HepG2 (cell line): Measurements from ENCODE around the gene GMPPA. TPM values are rescaled to one million over a fixed set of nuclear protein-coding genes. Genes with fewer than 3 reads are reported as not detected.
A peak's percentile ranks its signal among the peaks of the same experiment; 100 is the strongest.

ENCODE experiments used
- ATAC-seq: fragments of 200-7000 bp; cut with Tn5 transposase; 3 replicates; pipeline ENCODE4 v1.9.1; 2020; ENCODE audit warnings: mild to moderate bottlenecking, moderate library complexity
- BruUV-seq: library from RNA; stranded (reverse); fragments of 400-500 nt; replicated peaks from 2 replicates; lab custom pipeline; 2021; lab: Mats Ljungman, UMichigan
- CTCF ChIA-PET: fragments of 300-600 bp; formaldehyde crosslinking; extraction: SDS; loops from one replicate; lab custom pipeline; 2021; ENCODE audit warnings: low total read pairs, inconsistent platforms, low intra/inter-chr PET ratio; lab: Yijun Ruan, JAX
- POLR2A ChIA-PET: fragments of 350-600 bp; sonication (Branson Sonifier 250); formaldehyde crosslinking; loops from one replicate; lab custom pipeline; 2020; ENCODE audit warnings: antibody characterized with exemption, inconsistent platforms; lab: Yijun Ruan, JAX
- DNase-seq: peaks from one replicate; pipeline ENCODE4 v3.0.0-alpha.2; 2015; ENCODE audit warnings: low spot score
- FAIRE-seq: peaks from 3 replicates; lab custom pipeline; 2011; peaks lifted over from hg19 to GRCh38; lab: Jason Lieb, UNC
- H2AFZ ChIP-seq: one replicate; pipeline ENCODE4 v1.6.1; 2011; ENCODE audit warnings: low read length, inconsistent platforms
- H3K27ac ChIP-seq: fragments of 300-600 bp; 3 replicates; pipeline ENCODE4 v1.8.0; 2011; ENCODE audit warnings: mixed run types, mild to moderate bottlenecking, mixed read lengths, low read length, inconsistent platforms; ENCODE audit not compliant: insufficient read depth; ENCODE audit errors: extremely low read length
- H3K27me3 ChIP-seq, 2 experiments: fragments of 200-600 bp in 1 of 2; 2 replicates in 1 of 2; 3 replicates in 1 of 2; pipeline versions ENCODE4 v1.6.0 to v1.8.0; 2011; ENCODE audit warnings: low read length in 2 of 2, mild to moderate bottlenecking in 2 of 2, moderate library complexity in 2 of 2, inconsistent platforms in 1 of 2; ENCODE audit not compliant: insufficient read depth in 2 of 2, control insufficient read depth in 1 of 2
- H3K36me3 ChIP-seq, 2 experiments: fragments of 200-600 bp in 1 of 2; replicated peaks in 1 of 2; 2 replicates in 1 of 2; 3 replicates in 1 of 2; pipeline versions ENCODE4 v1.5.1 to v1.8.0; 2011; ENCODE audit warnings: low read length in 2 of 2, inconsistent platforms in 1 of 2; ENCODE audit not compliant: insufficient read depth in 2 of 2, control insufficient read depth in 1 of 2
- H3K4me1 ChIP-seq: 2 replicates; pipeline ENCODE4 v1.5.1; 2012; ENCODE audit warnings: low read length, inconsistent platforms; ENCODE audit not compliant: insufficient read depth
- H3K4me2 ChIP-seq: 2 replicates; pipeline ENCODE4 v1.6.0; 2011; ENCODE audit warnings: low read depth, low read length, inconsistent platforms
- H3K4me3 ChIP-seq, 3 experiments: fragments of 200-600 bp in 1 of 3; sonication (generic), shearing (Covaris generic) in 1 of 3; replicated peaks in 1 of 3; 2 replicates each; pipeline ENCODE4 v1.5.1; 2011 to 2016; ENCODE audit warnings: low read length in 3 of 3, inconsistent platforms in 2 of 3, low read depth in 2 of 3, mild to moderate bottlenecking in 2 of 3, control low read depth in 1 of 3, mixed read lengths in 1 of 3; ENCODE audit not compliant: insufficient read depth in 1 of 3
- H3K79me2 ChIP-seq: one replicate; pipeline ENCODE4 v1.6.1; 2011; ENCODE audit warnings: low read length, inconsistent platforms; ENCODE audit not compliant: insufficient read depth
- H3K9ac ChIP-seq: 2 replicates; pipeline ENCODE4 v1.6.0; 2011; ENCODE audit warnings: mild to moderate bottlenecking, low read depth, low read length, inconsistent platforms; ENCODE audit not compliant: insufficient read depth
- H3K9me3 ChIP-seq: 2 replicates; pipeline ENCODE4 v1.5.1; 2012; ENCODE audit warnings: mild to moderate bottlenecking, low read length
- H4K20me1 ChIP-seq: 2 replicates; pipeline ENCODE4 v1.6.0; 2011; ENCODE audit warnings: inconsistent platforms, mild to moderate bottlenecking, low read length, moderate library complexity; ENCODE audit not compliant: insufficient read depth
- AGO2 ChIP-seq: fragments of 200-400 bp; formaldehyde crosslinking; optimal IDR thresholded peaks from 2 replicates; pipeline ENCODE3; 2017; ENCODE audit warnings: mild to moderate bottlenecking, low read depth, low read length, moderate library complexity
- GABPB1 ChIP-seq: IDR thresholded peaks from 2 replicates; pipeline ENCODE4 v1.6.1; 2016; ENCODE audit warnings: mild to moderate bottlenecking, missing genetic modification reagents, moderate library complexity, missing compliant biosample characterization
- HNRNPL ChIP-seq: fragments of 200-400 bp; formaldehyde crosslinking; IDR thresholded peaks from 2 replicates; pipeline ENCODE4 v1.6.1; 2017; ENCODE audit warnings: mild to moderate bottlenecking, low read depth, low read length
- NFKB2 ChIP-seq: sonication (generic); formaldehyde crosslinking; IDR thresholded peaks from 2 replicates; pipeline ENCODE4 v1.4.0; 2020; ENCODE audit warnings: missing genetic modification reagents, borderline replicate concordance
- NR0B2 ChIP-seq: sonication (generic); formaldehyde crosslinking; IDR thresholded peaks from 2 replicates; pipeline ENCODE4 v1.4.0; 2020; ENCODE audit warnings: mild to moderate bottlenecking, missing genetic modification reagents
- POLR2A ChIP-seq, 2 experiments: IDR thresholded peaks; 2 replicates each; pipeline ENCODE4 v1.6.1; 2011; ENCODE audit warnings: low read depth in 2 of 2, low read length in 2 of 2, mild to moderate bottlenecking in 1 of 2, moderate library complexity in 1 of 2; ENCODE audit not compliant: insufficient read depth in 1 of 2
- PPARG ChIP-seq: conservative IDR thresholded peaks from 2 replicates; pipeline ENCODE4 v1.6.1; 2016; ENCODE audit warnings: missing biosample characterization, missing genetic modification reagents
- RBFOX2 ChIP-seq: fragments of 200-400 bp; formaldehyde crosslinking; IDR thresholded peaks from 2 replicates; pipeline ENCODE4 v1.6.1; 2017; ENCODE audit warnings: low read depth, mild to moderate bottlenecking, low read length
- SALL1 ChIP-seq: sonication (generic); formaldehyde crosslinking; IDR thresholded peaks from 2 replicates; pipeline ENCODE4 v1.8.0; 2022; ENCODE audit warnings: mild to moderate bottlenecking, missing genetic modification reagents
- SRSF9 ChIP-seq: fragments of 200-400 bp; formaldehyde crosslinking; IDR thresholded peaks from 2 replicates; pipeline ENCODE4 v1.6.1; 2018; ENCODE audit warnings: borderline replicate concordance, mild to moderate bottlenecking, low read depth, low read length; ENCODE audit not compliant: insufficient read depth, poor library complexity, severe bottlenecking
- ZBTB38 ChIP-seq: sonication (generic); formaldehyde crosslinking; IDR thresholded peaks from 2 replicates; pipeline ENCODE4 v1.5.1; 2020; ENCODE audit warnings: mild to moderate bottlenecking, missing genetic modification reagents
- ZFX ChIP-seq: sonication (generic); formaldehyde crosslinking; IDR thresholded peaks from 2 replicates; pipeline ENCODE4 v1.4.0; 2020; ENCODE audit warnings: mild to moderate bottlenecking, low read depth, missing genetic modification reagents, moderate library complexity
- ZIK1 ChIP-seq: sonication (generic); formaldehyde crosslinking; IDR thresholded peaks from 2 replicates; pipeline ENCODE4 v1.5.0; 2020; ENCODE audit warnings: mild to moderate bottlenecking, low read depth, missing genetic modification reagents, borderline replicate concordance
- ZNF280B ChIP-seq: sonication (generic); formaldehyde crosslinking; IDR thresholded peaks from 2 replicates; pipeline ENCODE4 v1.5.0; 2020; ENCODE audit warnings: missing genetic modification reagents, mild to moderate bottlenecking, borderline replicate concordance
- ZNF446 ChIP-seq: sonication (generic); formaldehyde crosslinking; IDR thresholded peaks from 2 replicates; pipeline ENCODE4 v1.5.0; 2020; ENCODE audit warnings: mild to moderate bottlenecking, missing genetic modification reagents
- ZNF543 ChIP-seq: sonication (generic); formaldehyde crosslinking; IDR thresholded peaks from 2 replicates; pipeline ENCODE4 v1.4.0; 2020; ENCODE audit warnings: mild to moderate bottlenecking, missing genetic modification reagents
- ZNF749 ChIP-seq: sonication (generic); formaldehyde crosslinking; IDR thresholded peaks from 2 replicates; pipeline ENCODE4 v1.8.0; 2022; ENCODE audit warnings: mild to moderate bottlenecking, missing genetic modification reagents, moderate library complexity, borderline replicate concordance
- ZNF891 ChIP-seq: sonication (generic); formaldehyde crosslinking; IDR thresholded peaks from 2 replicates; pipeline ENCODE4 v1.5.0; 2020; ENCODE audit warnings: mild to moderate bottlenecking, missing genetic modification reagents
- WGBS: methylation state at CpG from one replicate; pipeline ENCODE4 v1.1.6; 2017; ENCODE audit warnings: low lambda C conversion rate; 5-methylcytosine and 5-hydroxymethylcytosine counted together
- in situ Hi-C: cut with HindIII; loops from 2 replicates; pipeline ENCODE4 v1.10.0; 2017; ENCODE audit warnings: low pct_unique_long_range_greater_than_20kb; ENCODE audit not compliant: extremely low pct_ligation_motif_present
- intact Hi-C: fragments of 100-400 bp; cut with micrococcal nuclease; formaldehyde crosslinking; loops from one replicate; pipeline ENCODE4 v1.10.0; 2022; ENCODE audit not compliant: unreplicated experiment
- polyA plus RNA-seq, 8 experiments: library from polyadenylated mRNA; depleted of rRNA in 3 of 8; stranded (reverse) in 7 of 8; unstranded in 1 of 8; fragments of >200 nt; fragmentation: Illumina TruSeq in 4 of 8; extraction: Trizol in 4 of 8; gene quantifications; 2 replicates each; pipeline versions ENCODE4 v1.2.1 to v1.2.3, GENCODE V29; 2011 to 2016; ENCODE audit warnings: low read depth in 4 of 8, missing spikeins in 1 of 8, mixed read lengths in 1 of 8; ENCODE audit not compliant: insufficient read depth in 1 of 8
- total RNA-seq, 5 experiments: library from RNA; depleted of rRNA; stranded (reverse); fragments of >200 nt; fragmentation: Illumina TruSeq; extraction: Trizol; gene quantifications; 2 replicates each; pipeline ENCODE4 v1.2.3, GENCODE V29; 2016; ENCODE audit warnings: low read depth in 1 of 5
- TF ChIP-seq, protein P1 (sequence below): IDR thresholded peaks from 2 replicates; pipeline ENCODE4 v1.6.1; 2016; ENCODE audit warnings: mild to moderate bottlenecking, missing biosample characterization, missing genetic modification reagents

Gene GMPPA
- total and polyA plus RNA-seq, 2 of the 13 experiments (the other 11 are each of a cell fraction or from before 2014, with no cell fraction given), result 81.1 to 106 TPM

- ATAC-seq (no peak), DNase-seq (no peak), FAIRE-seq (no peak)
- TF ChIP-seq ZNF749 (CRISPR knock-in tag) (peak; percentile 25; the same call in 1 of the 2 replicates), ZNF891 (CRISPR knock-in tag) (0 out of 2 replicates have a peak, but pooled peaks have one; percentile 46), POLR2A (IDR thresholded peaks at IDR 0.05; ENCODE audit: insufficient read depth in 1 of 2, low read depth in 2 of 2, low read length in 2 of 2) (no peak), ZNF446 (CRISPR knock-in tag) (no peak), NFKB2 (CRISPR knock-in tag) (0 out of 2 replicates have a peak, but pooled peaks have one; percentile 5), RBFOX2 (peak; percentile 77), HNRNPL (0 out of 2 replicates have a peak, but pooled peaks have one; percentile 26), ZIK1 (CRISPR knock-in tag) (no peak), ZBTB38 (CRISPR knock-in tag) (peak; percentile 79), AGO2 (peak; percentile 89), PPARG (CRISPR knock-in tag) (no peak), ZNF280B (CRISPR knock-in tag) (peak; percentile 65; the same call in 1 of the 2 replicates), ZFX (CRISPR knock-in tag) (0 out of 2 replicates have a peak, but pooled peaks have one; percentile 28), NR0B2 (peak; percentile 27; the same call in 1 of the 2 replicates), SRSF9 (no peak), SALL1 (CRISPR knock-in tag) (no peak), ZNF543 (CRISPR knock-in tag) (no peak), GABPB1 (CRISPR knock-in tag) (0 out of 2 replicates have a peak, but pooled peaks have one; percentile 5)
- TF ChIP-seq, protein P1, sequence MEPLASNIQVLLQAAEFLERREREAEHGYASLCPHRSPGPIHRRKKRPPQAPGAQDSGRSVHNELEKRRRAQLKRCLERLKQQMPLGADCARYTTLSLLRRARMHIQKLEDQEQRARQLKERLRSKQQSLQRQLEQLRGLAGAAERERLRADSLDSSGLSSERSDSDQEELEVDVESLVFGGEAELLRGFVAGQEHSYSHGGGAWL (CRISPR knock-in tag), result no peak
- BruUV-seq, result no TSS peak
- H3K36me3 ChIP-seq, result peaks cover 15 to 27% of the 10 kb centered on the region in 2 experiments
- H3K79me2 ChIP-seq, result peaks cover 30% of the 10 kb centered on the region
- no peaks in the 10 kb centered on the region for H3K9me3 ChIP-seq
- intact Hi-C loops (loop anchor here (2.0 to 10.0 kb wide), 2 partner anchors 21 to 245 kb away; no protein-coding TSS in a partner anchor), in situ Hi-C loops (loop anchor here (5.0 kb wide), 1 partner anchor 102 kb away; no protein-coding TSS in a partner anchor)
- peaks cover 0 to 17% of the 10 kb centered on the region in 2 experiments; a peak in 3 of 5 replicates for H3K27me3 ChIP-seq
- ChIA-PET CTCF (interaction anchor here (1.2 to 5.3 kb wide), 4 partner anchors 21 to 150 kb away, joined by 4 to 127 read pairs (median 24); no protein-coding TSS in a partner anchor), POLR2A (interaction anchor here (1.3 to 1.8 kb wide), 3 partner anchors 21 to 103 kb away, joined by 4 to 7 read pairs (median 5); partner anchors contain the start of gene GMPPA)
- no peak overlapping the region for H3K4me3 ChIP-seq
- no peak overlapping the region for H3K9ac ChIP-seq
- no peak overlapping the region for H2AFZ ChIP-seq
- H4K20me1 ChIP-seq, result peaks cover 50% of the 10 kb centered on the region
- WGBS, result 93% methylated on average over 31 of the region's 46 CpGs
- no peak overlapping the region for H3K27ac ChIP-seq
- peaks cover 52% of the 10 kb centered on the region for H3K4me1 ChIP-seq
- H3K4me2 ChIP-seq, result no peak overlapping the region
These were observed 41.4 kb downstream of the GMPPA start for GRCh38 chr2:219539926-219540678.
